ENCODE results near the gene PTP4A2. TPM values are rescaled to one million over a fixed set of nuclear protein-coding genes. Genes with fewer than 3 reads are reported as not detected.
"Not testable (repeated sequence)": the region's sequence is repeated elsewhere in the genome, so short reads cannot be mapped to it uniquely, and the experiment has no call there.

Gene PTP4A2
- total RNA-seq, 2 experiments from 2014 or later, result 409 to 419 TPM

- H3K9me3 Mint-ChIP-seq (ENCODE audit: insufficient read depth), result no peaks in the 10 kb centered on the region
- H3K4me1 Mint-ChIP-seq (ENCODE audit: low read depth), result peaks cover 47% of the 10 kb centered on the region
- CTCF ChIA-PET, result interaction anchor here (0.6 to 16.4 kb wide), 4 partner anchors 7 to 39 kb away, joined by 3 to 664 read pairs (median 28); partner anchors contain the start of gene PTP4A2
- no peaks in the 10 kb centered on the region for H3K36me3 Mint-ChIP-seq (ENCODE audit: low read depth)
- POLR2A ChIA-PET, result no interaction called here
- no peak for ATAC-seq
- H3K27me3 Mint-ChIP-seq (ENCODE audit: low read depth), result no peaks in the 10 kb centered on the region
- no peak overlapping the region for H3K4me3 Mint-ChIP-seq
- DNase-seq, result no peak
- H3K27ac Mint-ChIP-seq, result no peak overlapping the region
Measured at GRCh38 chr1:31949862-31950261, 11.7 kb upstream of the PTP4A2 start.

GRCh38 chr1:31945677-31946076 is 7.5 kb upstream of the PTP4A2 start:
- H3K27me3 Mint-ChIP-seq (ENCODE audit: low read depth); DNase-seq; H3K9me3 Mint-ChIP-seq (ENCODE audit: insufficient read depth); ATAC-seq; H3K36me3 Mint-ChIP-seq (ENCODE audit: low read depth): not testable (repeated sequence)
- H3K4me3 Mint-ChIP-seq, result peak overlapping the region; percentile 77
- ChIA-PET CTCF (interaction anchor here (12.0 kb wide), 1 partner anchor 12 kb away, joined by 664 read pairs; no protein-coding TSS in a partner anchor), POLR2A (interaction anchor here (2.6 to 5.2 kb wide), 4 partner anchors 8 to 24 kb away, joined by 11 to 122 read pairs (median 38); no protein-coding TSS in a partner anchor)
- H3K27ac Mint-ChIP-seq, result peak overlapping the region; percentile 52
- peaks cover 54% of the 10 kb centered on the region for H3K4me1 Mint-ChIP-seq (ENCODE audit: low read depth)

- peak overlapping the region; percentile 77 for H3K4me3 Mint-ChIP-seq
- CTCF ChIA-PET, result interaction anchor here (0.7 to 12.0 kb wide), 9 partner anchors 10 to 155 kb away, joined by 3 to 664 read pairs (median 7); no protein-coding TSS in a partner anchor
- H3K36me3 Mint-ChIP-seq (ENCODE audit: low read depth), result no peaks in the 10 kb centered on the region
- peak overlapping the region; percentile 95 for H3K27ac Mint-ChIP-seq
- no peaks in the 10 kb centered on the region for H3K27me3 Mint-ChIP-seq (ENCODE audit: low read depth)
- peak; percentile 71 for ATAC-seq
- H3K4me1 Mint-ChIP-seq (ENCODE audit: low read depth), result peaks cover 66% of the 10 kb centered on the region
- peak; percentile 97 for DNase-seq
- H3K9me3 Mint-ChIP-seq (ENCODE audit: insufficient read depth), result no peaks in the 10 kb centered on the region
- POLR2A ChIA-PET, result interaction anchor here (0.7 to 5.2 kb wide), 19 partner anchors 9 to 299 kb away, joined by 3 to 122 read pairs (median 6); partner anchors contain the start of genes KHDRBS1 and PEF1
Measured at GRCh38 chr1:31944205-31945089, 6.3 kb upstream of the PTP4A2 start.

- Mint-ChIP-seq H3K9me3 (ENCODE audit: insufficient read depth) (no peaks in the 10 kb centered on the region), H3K4me1 (ENCODE audit: low read depth) (peaks cover 72% of the 10 kb centered on the region), H3K27me3 (ENCODE audit: low read depth) (no peaks in the 10 kb centered on the region), H3K27ac (peak overlapping the region; percentile 95), H3K4me3 (peak overlapping the region; percentile 77), H3K36me3 (ENCODE audit: low read depth) (no peaks in the 10 kb centered on the region)
- CTCF ChIA-PET, result interaction anchor here (0.7 to 12.0 kb wide), 10 partner anchors 9 to 128 kb away, joined by 3 to 664 read pairs (median 6); partner anchors contain the start of gene SPOCD1
- POLR2A ChIA-PET, result interaction anchor here (0.5 to 5.2 kb wide), 17 partner anchors 10 to 299 kb away, joined by 3 to 122 read pairs (median 6); partner anchors contain the start of genes KHDRBS1 and PEF1
- DNase-seq (peak; percentile 80), ATAC-seq (peak; percentile 45)
Measured at GRCh38 chr1:31943546-31944184, 5.5 kb upstream of the PTP4A2 start.

GRCh38 chr1:31942061-31942460 is 3.9 kb upstream of the PTP4A2 start:
- not testable (repeated sequence) for ATAC-seq; H3K27me3 Mint-ChIP-seq (ENCODE audit: low read depth); H3K9me3 Mint-ChIP-seq (ENCODE audit: insufficient read depth); H3K36me3 Mint-ChIP-seq (ENCODE audit: low read depth); DNase-seq
- POLR2A ChIA-PET, result interaction anchor here (0.6 to 5.2 kb wide), 6 partner anchors 8 to 71 kb away, joined by 3 to 122 read pairs (median 14); partner anchors contain the start of gene KHDRBS1
- CTCF ChIA-PET, result interaction anchor here (2.6 to 12.0 kb wide), 3 partner anchors 11 to 16 kb away, joined by 15 to 664 read pairs (median 18); no protein-coding TSS in a partner anchor
- H3K4me1 Mint-ChIP-seq (ENCODE audit: low read depth), result peaks cover 75% of the 10 kb centered on the region
- peak overlapping the region; percentile 54 for H3K4me3 Mint-ChIP-seq
- peak overlapping the region; percentile 95 for H3K27ac Mint-ChIP-seq

GRCh38 chr1:31939484-31940329 is 1.5 kb upstream of the PTP4A2 start:
- Mint-ChIP-seq H3K36me3 (ENCODE audit: low read depth) (peaks cover 27% of the 10 kb centered on the region), H3K27me3 (ENCODE audit: low read depth) (no peaks in the 10 kb centered on the region), H3K9me3 (ENCODE audit: insufficient read depth) (no peaks in the 10 kb centered on the region), H3K4me3 (peak overlapping the region; percentile 74), H3K27ac (peak overlapping the region; percentile 99), H3K4me1 (ENCODE audit: low read depth) (peaks cover 68% of the 10 kb centered on the region)
- POLR2A ChIA-PET, result interaction anchor here (0.6 to 8.8 kb wide), 10 partner anchors 9 to 1244 kb away, joined by 3 to 157 read pairs (median 8); partner anchors contain the start of genes KHDRBS1, SPOCD1 and TMEM39B
- peak; percentile 48 for ATAC-seq
- CTCF ChIA-PET, result interaction anchor here (0.6 to 12.0 kb wide), 26 partner anchors 9 to 341 kb away, joined by 3 to 664 read pairs (median 5); partner anchors contain the start of genes KHDRBS1, KPNA6 and TMEM39B
- peak; percentile 89 for DNase-seq

- Mint-ChIP-seq H3K4me3 (peak overlapping the region; percentile 86), H3K27me3 (ENCODE audit: low read depth) (no peaks in the 10 kb centered on the region), H3K4me1 (ENCODE audit: low read depth) (peaks cover 69% of the 10 kb centered on the region), H3K9me3 (ENCODE audit: insufficient read depth) (no peaks in the 10 kb centered on the region), H3K27ac (peak overlapping the region; percentile 93), H3K36me3 (ENCODE audit: low read depth) (peaks cover 36% of the 10 kb centered on the region)
- DNase-seq (peak; percentile 84), ATAC-seq (peak; percentile 38)
- POLR2A ChIA-PET, result interaction anchor here (0.6 to 8.8 kb wide), 17 partner anchors 11 to 313 kb away, joined by 3 to 157 read pairs (median 6); partner anchors contain the start of genes KHDRBS1, LCK and PEF1
- CTCF ChIA-PET, result interaction anchor here (0.5 to 12.0 kb wide), 14 partner anchors 11 to 114 kb away, joined by 3 to 664 read pairs (median 6); no protein-coding TSS in a partner anchor
Measured at GRCh38 chr1:31937300-31938183, 626 bp downstream of the PTP4A2 start.

- CTCF ChIA-PET, result interaction anchor here (1.3 to 12.0 kb wide), 6 partner anchors 11 to 110 kb away, joined by 3 to 664 read pairs (median 24); no protein-coding TSS in a partner anchor
- H3K4me3 Mint-ChIP-seq, result peak overlapping the region; percentile 86
- POLR2A ChIA-PET, result interaction anchor here (1.2 to 8.8 kb wide), 6 partner anchors 10 to 27 kb away, joined by 3 to 157 read pairs (median 16); no protein-coding TSS in a partner anchor
- H3K27me3 Mint-ChIP-seq (ENCODE audit: low read depth), result no peaks in the 10 kb centered on the region
- no peak for ATAC-seq
- H3K9me3 Mint-ChIP-seq (ENCODE audit: insufficient read depth), result no peaks in the 10 kb centered on the region
- H3K4me1 Mint-ChIP-seq (ENCODE audit: low read depth), result peaks cover 69% of the 10 kb centered on the region
- peaks cover 41% of the 10 kb centered on the region for H3K36me3 Mint-ChIP-seq (ENCODE audit: low read depth)
- DNase-seq, result peak; percentile 21
- peak overlapping the region; percentile 93 for H3K27ac Mint-ChIP-seq
Measured at GRCh38 chr1:31936981-31937299, 1.2 kb downstream of the PTP4A2 start.

GRCh38 chr1:31936278-31936980 is 1.7 kb downstream of the PTP4A2 start:
- peaks cover 70% of the 10 kb centered on the region for H3K4me1 Mint-ChIP-seq (ENCODE audit: low read depth)
- POLR2A ChIA-PET, result interaction anchor here (0.8 to 8.8 kb wide), 6 partner anchors 9 to 78 kb away, joined by 3 to 157 read pairs (median 5); partner anchors contain the start of gene KHDRBS1
- peak overlapping the region; percentile 86 for H3K4me3 Mint-ChIP-seq
- H3K27me3 Mint-ChIP-seq (ENCODE audit: low read depth), result no peaks in the 10 kb centered on the region
- peak; percentile 25 for DNase-seq
- CTCF ChIA-PET, result interaction anchor here (0.8 to 4.9 kb wide), 7 partner anchors 8 to 28 kb away, joined by 5 to 62 read pairs (median 21); no protein-coding TSS in a partner anchor
- H3K9me3 Mint-ChIP-seq (ENCODE audit: insufficient read depth), result no peaks in the 10 kb centered on the region
- peak overlapping the region; percentile 93 for H3K27ac Mint-ChIP-seq
- peaks cover 45% of the 10 kb centered on the region for H3K36me3 Mint-ChIP-seq (ENCODE audit: low read depth)
- ATAC-seq, result no peak

Data from activated CD8-positive, alpha-beta T cell treated with anti-CD3 and anti-CD28 coated beads, Interleukin-2, amount 10 ng/mL, durations not matched to agents 7 days and 5 days (primary cell).